OCI-LY7 (cell line): ENCODE results near the gene TMC1. TPM values are rescaled to one million over a fixed set of nuclear protein-coding genes. Genes with fewer than 3 reads are reported as not detected.

ENCODE experiments used
- BruUV-seq: library from RNA; stranded (reverse); fragments of 400-500 nt; replicated peaks from 2 replicates; lab custom pipeline; 2021; lab: Mats Ljungman, UMichigan
- CTCF ChIA-PET: fragments of 300-600 bp; sonication (Branson Sonifier 250); formaldehyde crosslinking; loops from one replicate; lab custom pipeline; 2022; ENCODE audit warnings: antibody characterized with exemption; ENCODE audit not compliant: unreplicated experiment; lab: Charles Lee
- POLR2A ChIA-PET: fragments of 300-600 bp; sonication (Branson Sonifier 250); formaldehyde crosslinking; loops from one replicate; lab custom pipeline; 2022; ENCODE audit warnings: antibody characterized with exemption; lab: Charles Lee
- DNase-seq: peaks from one replicate; pipeline ENCODE4 v3.0.0-alpha.2; 2015; ENCODE audit warnings: low spot score
- H2AFZ ChIP-seq: fragments of 200-600 bp; sonication (generic), shearing (Covaris generic); 2 replicates; pipeline ENCODE4 v1.6.1; 2014; ENCODE audit warnings: mild to moderate bottlenecking, antibody characterized with exemption, low read length, moderate library complexity
- H3K27ac ChIP-seq: fragments of 200-600 bp; sonication (generic); 2 replicates; pipeline ENCODE4 v1.5.1; 2014; ENCODE audit warnings: mixed run types, low read depth, mild to moderate bottlenecking, moderate library complexity, low read length, inconsistent platforms; ENCODE audit not compliant: poor library complexity, severe bottlenecking
- H3K36me3 ChIP-seq: fragments of 200-600 bp; sonication (generic); 2 replicates; pipeline ENCODE4 v1.6.1; 2014; ENCODE audit warnings: mild to moderate bottlenecking, antibody characterized with exemption, low read length, moderate library complexity, mixed read lengths; ENCODE audit not compliant: insufficient read depth
- H3K4me1 ChIP-seq: fragments of 200-600 bp; sonication (generic); 2 replicates; pipeline ENCODE4 v1.5.1; 2014; ENCODE audit warnings: mild to moderate bottlenecking, low read length; ENCODE audit not compliant: insufficient read depth, poor library complexity, severe bottlenecking
- H3K4me2 ChIP-seq: fragments of 200-600 bp; sonication (generic); 2 replicates; pipeline ENCODE4 v1.6.1; 2014; ENCODE audit warnings: mild to moderate bottlenecking, low read length
- H3K4me3 ChIP-seq: fragments of 200-600 bp; sonication (generic); 2 replicates; pipeline ENCODE4 v1.5.1; 2014; ENCODE audit warnings: mild to moderate bottlenecking, low read depth, low read length; ENCODE audit not compliant: poor library complexity, severe bottlenecking
- H3K79me2 ChIP-seq: fragments of 200-600 bp; sonication (generic); 2 replicates; pipeline ENCODE4 v1.6.1; 2016; ENCODE audit warnings: low read depth, mild to moderate bottlenecking, low read length, moderate library complexity, mixed read lengths; ENCODE audit not compliant: insufficient read depth
- H3K9me2 ChIP-seq: fragments of 200-600 bp; sonication (generic); 2 replicates; pipeline ENCODE4 v1.6.1; 2016; ENCODE audit warnings: mild to moderate bottlenecking, low read length, mixed read lengths; ENCODE audit not compliant: insufficient read depth
- H3K9me3 ChIP-seq: fragments of 200-600 bp; sonication (generic); 2 replicates; pipeline ENCODE4 v1.6.1; 2014; ENCODE audit warnings: mild to moderate bottlenecking, mixed run types, low read length, mixed read lengths
- H4K20me1 ChIP-seq: fragments of 200-600 bp; sonication (generic); 2 replicates; pipeline ENCODE4 v1.6.1; 2014; ENCODE audit warnings: mild to moderate bottlenecking, antibody characterized with exemption, low read length, moderate library complexity, mixed read lengths; ENCODE audit not compliant: insufficient read depth
- EZH2phosphoT487 ChIP-seq: fragments of 200-600 bp; sonication (generic); IDR thresholded peaks from 2 replicates; pipeline ENCODE4 v1.6.1; 2018; ENCODE audit warnings: low read depth, borderline replicate concordance, mild to moderate bottlenecking, mixed run types, antibody characterized with exemption, low read length, moderate library complexity, mixed read lengths
- intact Hi-C: fragments of 100-400 bp; cut with micrococcal nuclease; formaldehyde crosslinking; loops from one replicate; pipeline ENCODE4 v1.10.0; 2022; ENCODE audit not compliant: unreplicated experiment
- total RNA-seq, 2 experiments: library from RNA; depleted of rRNA in 1 of 2; stranded (reverse); fragments of >200 nt in 1 of 2; shearing (Covaris generic) in 1 of 2; gene quantifications; 2 replicates each; pipeline ENCODE4 v1.2.3, GENCODE V29; 2014 to 2022
- TF ChIP-seq, protein P1 (sequence below): fragments of 200-600 bp; sonication (generic); conservative IDR thresholded peaks from 2 replicates; pipeline ENCODE4 v1.5.1; 2014; ENCODE audit warnings: mild to moderate bottlenecking, antibody characterized with exemption, low read length, moderate library complexity, mixed read lengths

Gene TMC1
- total RNA-seq, 2 experiments from 2014 or later: not detected

DNA sequence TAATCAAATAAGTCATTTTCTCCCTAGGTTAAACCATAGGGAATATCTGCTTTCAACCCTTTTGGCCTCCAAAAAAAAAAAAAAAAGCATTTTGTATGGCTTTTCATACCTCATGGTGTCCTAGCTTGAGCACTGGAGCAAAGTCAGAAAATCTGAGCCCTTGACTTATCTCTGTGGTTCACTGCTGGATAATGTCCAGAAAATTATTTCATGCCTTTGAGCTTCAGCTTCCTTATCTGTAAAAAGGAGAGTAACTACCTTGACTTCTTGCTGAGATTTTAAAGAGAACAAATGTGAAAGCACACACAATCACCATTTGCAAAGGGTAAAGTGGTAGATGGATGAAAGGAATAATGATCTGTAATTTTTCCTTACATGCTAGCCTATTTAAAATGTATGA is 265.5 kb downstream of the TMC1 start:
- H3K9me2 ChIP-seq: no peaks in the 10 kb centered on the region
- no peaks in the 10 kb centered on the region for H4K20me1 ChIP-seq
- H3K9me3 ChIP-seq: no peaks in the 10 kb centered on the region
- no peak overlapping the region for H3K27ac ChIP-seq
- no TSS peak for BruUV-seq
- no peaks in the 10 kb centered on the region for H3K4me1 ChIP-seq
- TF ChIP-seq, protein P1, sequence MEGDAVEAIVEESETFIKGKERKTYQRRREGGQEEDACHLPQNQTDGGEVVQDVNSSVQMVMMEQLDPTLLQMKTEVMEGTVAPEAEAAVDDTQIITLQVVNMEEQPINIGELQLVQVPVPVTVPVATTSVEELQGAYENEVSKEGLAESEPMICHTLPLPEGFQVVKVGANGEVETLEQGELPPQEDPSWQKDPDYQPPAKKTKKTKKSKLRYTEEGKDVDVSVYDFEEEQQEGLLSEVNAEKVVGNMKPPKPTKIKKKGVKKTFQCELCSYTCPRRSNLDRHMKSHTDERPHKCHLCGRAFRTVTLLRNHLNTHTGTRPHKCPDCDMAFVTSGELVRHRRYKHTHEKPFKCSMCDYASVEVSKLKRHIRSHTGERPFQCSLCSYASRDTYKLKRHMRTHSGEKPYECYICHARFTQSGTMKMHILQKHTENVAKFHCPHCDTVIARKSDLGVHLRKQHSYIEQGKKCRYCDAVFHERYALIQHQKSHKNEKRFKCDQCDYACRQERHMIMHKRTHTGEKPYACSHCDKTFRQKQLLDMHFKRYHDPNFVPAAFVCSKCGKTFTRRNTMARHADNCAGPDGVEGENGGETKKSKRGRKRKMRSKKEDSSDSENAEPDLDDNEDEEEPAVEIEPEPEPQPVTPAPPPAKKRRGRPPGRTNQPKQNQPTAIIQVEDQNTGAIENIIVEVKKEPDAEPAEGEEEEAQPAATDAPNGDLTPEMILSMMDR: no peak
- TF ChIP-seq EZH2phosphoT487: no peak
- H3K4me2 ChIP-seq: no peak overlapping the region
- ChIA-PET CTCF (no interaction called here), POLR2A (interaction anchor here (0.7 kb wide), 1 partner anchor 420 kb away, joined by 5 read pairs; no protein-coding TSS in a partner anchor)
- H2AFZ ChIP-seq: no peak overlapping the region
- H3K4me3 ChIP-seq: no peak overlapping the region
- DNase-seq: no peak
- H3K36me3 ChIP-seq: no peaks in the 10 kb centered on the region
- intact Hi-C loops: no loop called here
- no peaks in the 10 kb centered on the region for H3K79me2 ChIP-seq

DNA sequence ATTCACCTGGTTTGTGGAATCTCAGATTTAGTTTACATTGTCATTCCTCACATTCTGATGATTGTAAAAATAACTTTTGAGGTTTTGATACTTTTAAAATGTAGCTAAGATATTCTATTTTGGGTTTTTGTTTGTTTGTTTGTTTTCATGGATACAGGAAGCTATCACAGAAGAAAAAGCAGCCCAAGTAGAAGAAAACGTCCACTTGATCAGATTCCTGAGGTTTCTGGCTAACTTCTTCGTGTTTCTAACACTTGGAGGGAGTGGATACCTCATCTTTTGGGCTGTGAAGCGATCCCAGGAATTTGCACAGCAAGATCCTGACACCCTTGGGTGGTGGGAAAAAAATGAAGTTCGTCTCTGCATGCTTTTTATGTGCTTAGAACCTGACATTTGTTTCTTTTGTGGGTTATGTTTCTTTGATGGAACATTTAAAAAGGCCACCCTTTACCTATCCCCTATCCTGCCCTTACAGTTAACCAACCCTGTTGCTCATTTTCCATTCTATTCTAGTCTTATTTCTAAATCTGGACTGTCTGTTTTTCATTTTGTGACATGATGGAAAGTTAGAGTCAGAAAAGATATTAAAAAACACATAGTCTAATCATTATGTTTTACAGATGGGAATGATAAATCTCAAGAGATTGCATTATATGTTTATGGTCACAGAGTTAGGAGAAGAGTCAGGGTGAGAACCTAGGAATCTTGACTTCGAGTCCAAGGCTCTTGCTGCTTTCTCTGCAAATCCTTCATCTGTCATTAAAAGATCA is 267.7 kb downstream of the TMC1 start:
- H2AFZ ChIP-seq: no peak overlapping the region
- no TSS peak for BruUV-seq
- intact Hi-C loops: no loop called here
- H3K4me1 ChIP-seq: no peaks in the 10 kb centered on the region
- CTCF ChIA-PET: no interaction called here
- H3K9me3 ChIP-seq: no peaks in the 10 kb centered on the region
- TF ChIP-seq, protein P1: no peak
- TF ChIP-seq EZH2phosphoT487: no peak
- H3K4me3 ChIP-seq: no peak overlapping the region
- no peak overlapping the region for H3K4me2 ChIP-seq
- H3K79me2 ChIP-seq: no peaks in the 10 kb centered on the region
- no peaks in the 10 kb centered on the region for H3K36me3 ChIP-seq
- H3K9me2 ChIP-seq: no peaks in the 10 kb centered on the region
- H4K20me1 ChIP-seq: no peaks in the 10 kb centered on the region
- DNase-seq: no peak
- no peak overlapping the region for H3K27ac ChIP-seq
- POLR2A ChIA-PET: interaction anchor here (0.7 kb wide), 1 partner anchor 16 kb away, joined by 5 read pairs; no protein-coding TSS in a partner anchor

DNA sequence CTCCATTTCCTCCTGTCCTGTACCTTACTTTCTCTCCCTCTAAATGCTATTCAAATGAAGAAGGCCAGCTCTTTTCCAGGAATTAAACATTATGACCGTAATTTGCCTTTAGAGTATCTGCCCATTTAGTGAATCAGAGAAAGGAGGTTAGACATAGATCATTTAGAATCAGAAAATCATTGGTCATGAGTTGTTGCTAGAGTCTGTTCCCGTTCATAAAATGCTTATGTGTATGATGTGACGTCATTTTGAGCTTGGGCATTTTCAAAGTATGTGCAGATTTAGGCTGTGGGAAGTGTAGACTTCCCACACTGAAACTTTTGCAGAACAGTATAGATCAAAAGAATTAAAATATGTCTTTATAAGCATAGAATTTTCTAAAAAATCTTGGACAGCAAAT is 268.5 kb downstream of the TMC1 start:
- Histone ChIP-seq H3K4me2 (no peak overlapping the region), H3K27ac (no peak overlapping the region), H4K20me1 (no peaks in the 10 kb centered on the region), H2AFZ (no peak overlapping the region), H3K79me2 (no peaks in the 10 kb centered on the region), H3K36me3 (no peaks in the 10 kb centered on the region), H3K9me2 (no peaks in the 10 kb centered on the region), H3K9me3 (no peaks in the 10 kb centered on the region), H3K4me3 (no peak overlapping the region), H3K4me1 (no peaks in the 10 kb centered on the region)
- intact Hi-C loops: no loop called here
- no TSS peak for BruUV-seq
- ChIA-PET POLR2A (no interaction called here), CTCF (no interaction called here)
- TF ChIP-seq, protein P1: no peak
- no peak for TF ChIP-seq EZH2phosphoT487
- no peak for DNase-seq
